OCI-LY3 (cell line): Measurements from ENCODE around the gene SLC10A1.

Source experiments
- EZH2phosphoT487 ChIP-seq: fragments of 200-600 bp; shearing (Covaris generic); IDR thresholded peaks from 2 replicates; pipeline ENCODE4 v1.6.1; 2018; ENCODE audit warnings: antibody characterized with exemption, mixed run types, low read depth
- TF ChIP-seq, protein P1 (sequence below): fragments of 200-600, 300-600 bp; sonication (generic); IDR thresholded peaks from 2 replicates; pipeline ENCODE4 v1.5.1; 2014; ENCODE audit warnings: antibody characterized with exemption, low read length, low read depth

DNA sequence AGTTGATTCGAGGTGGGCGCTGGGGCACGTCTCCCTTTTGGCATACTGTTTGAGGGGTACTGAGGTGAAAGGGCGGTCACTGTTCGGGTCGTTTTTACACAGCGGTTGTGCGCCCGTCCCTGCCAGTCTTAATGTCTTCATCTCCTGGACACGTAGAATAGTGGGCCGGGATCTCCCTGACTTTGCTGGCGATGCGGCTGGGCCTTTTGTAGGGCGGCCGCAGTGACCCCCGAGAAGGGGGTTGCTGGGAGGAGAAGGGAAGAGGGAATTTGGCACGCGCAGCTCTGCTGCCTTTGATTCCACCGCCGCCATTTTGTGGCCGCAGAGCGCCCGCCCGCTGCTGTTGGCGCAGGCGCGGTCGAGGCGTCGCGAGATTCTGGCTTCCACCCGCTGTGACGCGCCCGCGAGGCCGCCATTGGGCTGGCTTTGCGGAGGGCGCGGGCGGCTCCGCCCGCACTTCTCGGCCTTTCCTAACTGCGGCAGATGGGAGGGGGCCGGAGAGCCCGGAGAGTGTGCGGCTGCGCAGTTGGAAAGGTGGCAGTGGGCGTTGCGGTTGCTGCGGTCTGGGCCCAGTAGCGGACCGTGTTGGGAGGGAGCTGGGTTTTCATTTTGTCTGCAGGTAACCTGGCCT is 29.6 kb downstream of the SLC10A1 start:
- TF ChIP-seq, protein P1, sequence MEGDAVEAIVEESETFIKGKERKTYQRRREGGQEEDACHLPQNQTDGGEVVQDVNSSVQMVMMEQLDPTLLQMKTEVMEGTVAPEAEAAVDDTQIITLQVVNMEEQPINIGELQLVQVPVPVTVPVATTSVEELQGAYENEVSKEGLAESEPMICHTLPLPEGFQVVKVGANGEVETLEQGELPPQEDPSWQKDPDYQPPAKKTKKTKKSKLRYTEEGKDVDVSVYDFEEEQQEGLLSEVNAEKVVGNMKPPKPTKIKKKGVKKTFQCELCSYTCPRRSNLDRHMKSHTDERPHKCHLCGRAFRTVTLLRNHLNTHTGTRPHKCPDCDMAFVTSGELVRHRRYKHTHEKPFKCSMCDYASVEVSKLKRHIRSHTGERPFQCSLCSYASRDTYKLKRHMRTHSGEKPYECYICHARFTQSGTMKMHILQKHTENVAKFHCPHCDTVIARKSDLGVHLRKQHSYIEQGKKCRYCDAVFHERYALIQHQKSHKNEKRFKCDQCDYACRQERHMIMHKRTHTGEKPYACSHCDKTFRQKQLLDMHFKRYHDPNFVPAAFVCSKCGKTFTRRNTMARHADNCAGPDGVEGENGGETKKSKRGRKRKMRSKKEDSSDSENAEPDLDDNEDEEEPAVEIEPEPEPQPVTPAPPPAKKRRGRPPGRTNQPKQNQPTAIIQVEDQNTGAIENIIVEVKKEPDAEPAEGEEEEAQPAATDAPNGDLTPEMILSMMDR, result no peak
- TF ChIP-seq EZH2phosphoT487, result no peak
